NOMO-1 (cell line): ENCODE data around the gene SSBP1.
A peak's percentile ranks its signal among the peaks of the same experiment; 100 is the strongest.
"Not testable (repeated sequence)": the region's sequence is repeated elsewhere in the genome, so short reads cannot be mapped to it uniquely, and the experiment has no call there.

ENCODE experiments used
- DNase-seq, 2 experiments: peaks; one replicate each; lab custom pipeline; 2025; ENCODE audit not compliant: unreplicated experiment in 2 of 2; lab: John Stamatoyannopoulos, UW

SSBP1 gene

GRCh38 chr7:141754939-141755338 is 16.8 kb downstream of the SSBP1 start:
- DNase-seq, result peak in 1 of 2 experiments; percentile 5

DNA sequence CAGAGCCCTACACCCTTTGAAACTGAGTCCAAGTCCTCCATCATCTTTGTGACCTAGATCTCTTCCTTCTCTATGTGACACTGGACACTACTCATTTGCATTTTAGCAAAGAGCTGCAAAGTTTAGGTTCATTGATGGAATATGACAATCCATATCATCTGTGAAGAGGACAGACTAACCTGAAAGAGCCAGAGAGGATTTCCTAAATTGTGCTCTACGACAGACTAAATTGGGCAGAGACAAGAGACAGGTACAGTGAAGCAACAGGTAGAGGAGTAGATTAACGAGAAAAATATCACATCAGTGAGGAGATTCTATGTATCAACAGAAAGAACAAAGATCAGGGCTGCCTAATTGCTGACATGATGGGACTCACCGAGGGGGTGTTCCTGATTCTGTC is 25.6 kb downstream of the SSBP1 start, which contains the start of gene TAS2R3:
Gene TAS2R3 (plus strand): TSS at position 301 of the 400 bp plus-strand sequence. CDS start 62 bp downstream, at position 363.
- no peak for DNase-seq

GRCh38 chr7:141770083-141770583 is 32.0 kb downstream of the SSBP1 start:
- DNase-seq, result not testable (repeated sequence)

DNA sequence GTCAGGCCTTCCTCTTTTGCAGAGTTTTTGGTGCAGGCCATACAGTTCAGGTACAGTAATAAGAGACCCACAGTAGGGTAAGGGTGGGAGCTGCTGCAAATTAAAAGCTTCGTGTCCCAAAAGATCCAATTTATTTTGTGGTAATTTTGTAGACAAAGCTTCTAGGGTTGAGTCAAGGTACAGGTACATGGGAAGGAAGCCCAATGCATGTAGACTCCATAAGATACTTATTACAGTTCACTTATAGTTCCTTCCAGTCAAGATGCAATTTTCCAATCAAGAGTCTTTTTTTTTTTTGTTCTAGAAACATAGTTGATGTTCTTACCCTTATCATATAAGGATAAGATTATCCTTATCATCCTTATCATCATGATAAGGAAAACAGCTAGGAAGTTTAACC is 38.2 kb downstream of the SSBP1 start, which contains the start of gene TAS2R4:
Gene TAS2R4 (plus strand): TSS at position 301 of the 400 bp plus-strand sequence. CDS start 1,815 bp downstream, outside the sequence.
- DNase-seq, result no peak

- peak; percentile 13 to 31 for DNase-seq
These were observed 47.8 kb downstream of the SSBP1 start for GRCh38 chr7:141785706-141786552.

DNA sequence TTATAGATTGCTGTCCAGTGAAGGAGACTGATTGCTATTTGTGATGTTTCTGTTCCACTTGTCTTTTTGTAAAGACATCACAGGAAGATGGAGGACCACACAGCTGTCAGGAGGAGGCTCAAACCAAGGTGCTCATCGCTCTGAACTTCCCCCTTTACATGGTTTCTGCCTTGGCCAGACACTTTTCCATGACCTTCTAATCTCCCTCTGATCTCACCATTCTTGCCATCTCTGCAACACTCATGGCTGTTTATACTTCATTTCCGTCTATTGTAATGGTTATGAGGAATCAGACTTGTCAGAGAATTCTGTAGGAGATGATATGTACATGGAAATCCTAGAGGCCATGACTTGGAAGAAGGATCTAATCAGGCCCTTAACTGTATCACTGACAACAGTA is 50.1 kb downstream of the SSBP1 start:
- DNase-seq, result no peak

DNA sequence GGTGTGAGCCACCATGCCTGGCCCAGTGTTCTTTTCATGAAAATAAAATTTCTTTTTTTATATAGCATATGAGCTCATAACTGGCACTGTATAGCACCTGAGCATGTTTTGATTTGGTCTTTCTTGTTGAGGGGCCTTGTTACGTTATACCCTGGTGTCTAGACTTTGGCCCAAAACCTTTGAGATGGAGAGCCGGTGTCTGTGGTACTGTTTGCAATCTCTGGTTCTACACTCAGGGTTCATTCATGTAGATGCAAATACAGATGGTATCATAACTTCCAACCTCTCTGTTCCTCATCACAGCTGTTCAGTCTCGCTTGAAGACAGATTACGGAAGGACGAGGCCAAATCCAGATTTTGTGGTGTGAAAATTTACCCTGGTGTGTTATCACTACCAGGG is 51.8 kb downstream of the SSBP1 start, which contains the start of gene TAS2R5:
Gene TAS2R5 (plus strand): TSS at position 301 of the 400 bp plus-strand sequence. CDS start 145 bp downstream, outside the sequence.
- no peak for DNase-seq

DNA sequence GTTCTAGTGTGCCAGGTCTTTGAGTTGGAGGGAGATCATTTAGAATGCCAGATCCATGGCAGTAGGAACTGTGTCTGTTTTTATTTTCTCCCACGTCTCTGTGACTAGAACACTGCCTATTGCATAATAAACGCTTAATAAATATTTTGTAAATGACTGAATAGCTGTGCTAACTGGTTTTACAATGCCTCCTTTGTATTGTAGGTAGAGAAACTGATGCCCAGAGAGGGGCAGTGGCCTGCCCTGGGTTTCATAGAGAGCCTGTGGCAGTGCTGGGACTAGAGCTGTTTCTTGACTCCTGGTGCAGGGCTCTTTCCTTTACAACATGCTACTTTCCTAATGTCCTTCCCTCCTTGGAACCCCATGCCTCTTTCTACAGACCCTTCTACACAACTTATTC is 54.4 kb downstream of the SSBP1 start:
- DNase-seq, result no peak
